K562 (cell line): ENCODE results near the gene RTN4. TPM values are rescaled to one million over a fixed set of nuclear protein-coding genes. Genes with fewer than 3 reads are reported as not detected.

Source experiments
- CREB3L1 ChIP-seq: fragments of 450-650 bp; IDR thresholded peaks from 2 replicates; pipeline ENCODE4 v1.6.1; 2014; ENCODE audit warnings: low read depth, mild to moderate bottlenecking, moderate library complexity, borderline replicate concordance
- CREM ChIP-seq: IDR thresholded peaks from 2 replicates; pipeline ENCODE4 v1.6.1; 2014; ENCODE audit warnings: antibody characterized with exemption, low read depth
- ESRRA ChIP-seq: fragments of 450-650 bp; IDR thresholded peaks from 2 replicates; pipeline ENCODE4 v1.6.1; 2014; ENCODE audit warnings: low read depth, mild to moderate bottlenecking, moderate library complexity, borderline replicate concordance
- NFRKB ChIP-seq: fragments of 450-650 bp; IDR thresholded peaks from 2 replicates; pipeline ENCODE4 v1.6.1; 2016; ENCODE audit warnings: low read depth
- NR4A1 ChIP-seq, 2 experiments: fragments of 250-450 bp in 1 of 2; fragments of 450-650 bp in 1 of 2; sonication (Bioruptor Pico) in 1 of 2; IDR thresholded peaks; 2 replicates each; pipeline versions ENCODE4 v1.4.0 to v1.6.1; 2016 to 2020; ENCODE audit warnings: mild to moderate bottlenecking in 2 of 2, missing compliant biosample characterization in 1 of 2, missing genetic modification characterization in 1 of 2, moderate library complexity in 1 of 2
- PML ChIP-seq: IDR thresholded peaks from 2 replicates; pipeline ENCODE4 v1.6.1; 2012; ENCODE audit warnings: low read length, inconsistent platforms
- SETDB1 ChIP-seq: IDR thresholded peaks from one replicate; pipeline ENCODE4 v1.6.1; 2012; ENCODE audit warnings: low read length, control low read depth, inconsistent platforms
- SMARCE1 ChIP-seq: fragments of 450-650 bp; IDR thresholded peaks from 2 replicates; pipeline ENCODE4 v1.7.1; 2016; ENCODE audit warnings: mild to moderate bottlenecking
- ZBTB34 ChIP-seq: fragments of 250-450 bp; sonication (Bioruptor Pico); IDR thresholded peaks from 2 replicates; pipeline ENCODE4 v1.8.0; 2021; ENCODE audit warnings: mild to moderate bottlenecking, moderate library complexity
- ZBTB8A ChIP-seq: fragments of 450-650 bp; IDR thresholded peaks from 2 replicates; pipeline ENCODE4 v1.6.1; 2018; ENCODE audit warnings: mild to moderate bottlenecking, moderate library complexity; ENCODE audit not compliant: partially characterized antibody
- ZFP91 ChIP-seq: sonication (generic); formaldehyde crosslinking; IDR thresholded peaks from 2 replicates; pipeline ENCODE4 v1.8.0; 2022; ENCODE audit warnings: mild to moderate bottlenecking, missing genetic modification reagents
- ZNF449 ChIP-seq: fragments of 250-450 bp; sonication (Bioruptor Pico); IDR thresholded peaks from 2 replicates; pipeline ENCODE4 v1.8.0; 2022; ENCODE audit warnings: moderate library complexity, mild to moderate bottlenecking, inconsistent platforms
- ZNF511 ChIP-seq: sonication (generic); formaldehyde crosslinking; IDR thresholded peaks from 2 replicates; pipeline ENCODE4 v1.8.0; 2022; ENCODE audit warnings: mild to moderate bottlenecking, missing genetic modification reagents
- ZNF592 ChIP-seq: fragments of 450-650 bp; IDR thresholded peaks from 2 replicates; pipeline ENCODE4 v1.6.1; 2017; ENCODE audit warnings: antibody characterized with exemption, mild to moderate bottlenecking
- ZNF778 ChIP-seq: fragments of 450-650 bp; formaldehyde crosslinking; IDR thresholded peaks from 2 replicates; pipeline ENCODE4 v1.4.0; 2020; ENCODE audit warnings: mild to moderate bottlenecking, moderate library complexity
- polyA plus RNA-seq, 8 experiments: library from polyadenylated mRNA; depleted of rRNA in 4 of 8; stranded (reverse) in 5 of 8; unstranded in 3 of 8; fragments of >200 nt; fragmentation: Nextera tagmentation in 2 of 8; fragmentation: Illumina TruSeq in 1 of 8; extraction: Ambion mirVana in 2 of 8; extraction: Trizol in 1 of 8; gene quantifications; 2 replicates each; pipeline versions ENCODE4 v1.2.1 to v1.2.3, GENCODE V29; 2011 to 2014; ENCODE audit warnings: inconsistent platforms in 1 of 8, missing spikeins in 1 of 8
- total RNA-seq, 7 experiments: library from RNA; depleted of rRNA in 6 of 7; stranded (reverse); fragments of >200 nt in 6 of 7; fragmentation: Illumina TruSeq in 2 of 7; extraction: Trizol in 2 of 7; gene quantifications; 2 replicates each; pipeline versions ENCODE4 v1.2.1 to v1.2.3, GENCODE V29; 2011 to 2021; ENCODE audit warnings: low replicate concordance in 1 of 7

The RTN4 gene
- total and polyA plus RNA-seq, 9 of the 15 experiments (the other 6 are each of a cell fraction or from before 2014, with no cell fraction given), result 73.0 to 248 (median 116) TPM

GRCh38 chr2:55050100-55050994 is at the start of gene RTN4 (continued):
- TF ChIP-seq NR4A1 (CRISPR knock-in tag; IDR thresholded peaks at IDR 0.05), result no peak
- peak; percentile 66; the same call in 1 of the 2 replicates for TF ChIP-seq NR4A1 (tag; IDR thresholded peaks at IDR 0.05)
- TF ChIP-seq ESRRA, result no peak; the same call in 1 of the 2 replicates
- TF ChIP-seq CREM, result peak; percentile 85
- peak; percentile 9; the same call in 1 of the 2 replicates for TF ChIP-seq NFRKB
- TF ChIP-seq ZBTB8A, result no peak
- TF ChIP-seq ZNF592, result no peak
- TF ChIP-seq SMARCE1, result peak; percentile 40; the same call in 1 of the 2 replicates
- no peak for TF ChIP-seq ZNF778 (CRISPR knock-in tag)
- no peak for TF ChIP-seq SETDB1
- TF ChIP-seq ZBTB34 (CRISPR knock-in tag), result no peak
- no peak for TF ChIP-seq ZNF449 (CRISPR knock-in tag)
- peak; percentile 67 for TF ChIP-seq PML
- TF ChIP-seq CREB3L1, result no peak
- TF ChIP-seq ZFP91 (CRISPR knock-in tag), result no peak
- TF ChIP-seq ZNF511, result peak; percentile 88
